Activated T-helper 2 cell treated with anti-CD3 and anti-CD28 coated beads, Interferon-gamma antibody, Interleukin-2, Interleukin-4, amounts not matched to agents 10 μg/mL and 5 μg/mL and 100 μg/mL, durations not matched to agents 14 hours and 24 hours and 36 hours (primary cell): Measurements from ENCODE around the gene FAM83G. TPM values are rescaled to one million over a fixed set of nuclear protein-coding genes. Genes with fewer than 3 reads are reported as not detected.
"Not testable (repeated sequence)": the region's sequence is repeated elsewhere in the genome, so short reads cannot be mapped to it uniquely, and the experiment has no call there.

ENCODE experiments used
- DNase-seq: peaks from one replicate; pipeline ENCODE4 v3.0.0; 2021; ENCODE audit warnings: low spot score
- H3K27ac Mint-ChIP-seq: one replicate; pipeline ENCODE4 v1.8.0; 2021; ENCODE audit warnings: mixed read lengths
- H3K27me3 Mint-ChIP-seq: one replicate; pipeline ENCODE4 v1.8.0; 2021; ENCODE audit warnings: low read depth, mixed read lengths
- H3K36me3 Mint-ChIP-seq: one replicate; pipeline ENCODE4 v1.8.0; 2021; ENCODE audit warnings: low read depth, mixed read lengths
- H3K4me1 Mint-ChIP-seq: one replicate; pipeline ENCODE4 v1.8.0; 2021; ENCODE audit warnings: low read depth, mixed read lengths
- H3K4me3 Mint-ChIP-seq: one replicate; pipeline ENCODE4 v1.8.0; 2021; ENCODE audit warnings: low read depth, mild to moderate bottlenecking, moderate library complexity, mixed read lengths
- H3K9me3 Mint-ChIP-seq: one replicate; pipeline ENCODE4 v1.8.0; 2021; ENCODE audit warnings: mixed read lengths
- intact Hi-C: fragments of 100-400 bp; cut with micrococcal nuclease; formaldehyde crosslinking; loops from one replicate; pipeline ENCODE4 v1.15.1; 2023
- total RNA-seq: library from RNA; stranded (reverse); gene quantifications from 2 replicates; pipeline ENCODE4 v1.2.3, GENCODE V29; 2022

FAM83G gene
- total RNA-seq, 1 donor from 2014 or later: 14.0 TPM

DNA sequence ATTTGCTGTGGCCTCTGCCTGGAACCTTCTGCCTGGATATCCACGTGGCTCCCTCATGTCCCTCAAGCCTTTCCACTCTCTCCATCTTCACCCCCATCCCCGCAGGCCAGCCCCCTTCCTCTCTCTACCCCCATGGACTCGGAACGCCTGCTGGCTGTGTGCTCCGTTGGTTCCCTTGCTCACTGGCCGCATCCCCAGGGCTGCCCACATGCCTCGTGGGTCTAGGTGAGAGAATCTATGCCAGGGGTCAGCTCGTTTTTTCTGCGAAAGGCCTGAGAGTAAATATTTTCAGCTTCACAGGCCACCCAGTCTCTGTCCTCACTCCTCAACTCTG is 40.6 kb downstream of the FAM83G start:
- H3K27me3 Mint-ChIP-seq: no peaks in the 10 kb centered on the region

DNA sequence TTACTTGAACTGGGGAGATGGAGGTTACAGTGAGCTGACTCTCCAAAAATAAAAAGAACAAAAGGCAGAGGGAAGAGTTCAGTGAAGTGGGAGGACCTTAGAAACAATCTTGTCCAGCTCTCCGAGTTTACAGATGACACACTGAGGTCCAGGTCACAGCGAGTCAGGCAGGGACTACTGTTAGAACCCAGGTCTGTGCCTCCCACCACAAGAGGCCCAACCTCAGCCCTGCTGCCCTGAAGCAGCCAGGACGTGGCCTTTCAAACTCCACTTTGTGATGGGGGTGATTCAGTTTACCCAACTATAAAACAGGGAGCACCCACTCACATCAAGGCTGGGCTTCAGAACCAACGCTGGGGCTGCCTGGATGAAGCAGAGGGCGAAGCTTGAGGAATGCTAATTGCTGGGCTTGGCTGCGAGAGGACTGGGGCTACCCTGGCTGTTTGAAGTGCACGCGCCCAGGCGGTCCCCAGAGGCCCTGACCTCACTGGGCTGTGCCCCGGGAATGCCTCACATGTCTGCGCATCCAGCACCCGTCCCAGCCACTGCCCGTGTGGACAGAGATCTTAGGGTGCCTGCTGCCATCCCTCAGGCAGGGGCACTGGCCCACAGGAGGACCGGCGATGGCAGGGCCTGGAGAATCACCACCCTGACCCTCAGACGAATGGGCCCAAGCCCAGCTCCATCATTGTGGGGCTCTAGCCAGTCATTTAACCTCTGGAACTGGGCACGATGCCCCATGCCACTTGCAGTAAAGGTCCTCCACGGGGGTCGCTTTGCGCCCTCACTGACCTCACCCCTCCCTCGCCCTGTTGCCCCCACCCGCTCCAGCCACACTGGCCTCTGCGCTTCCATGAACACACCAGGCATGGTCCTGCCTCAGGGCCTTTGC is 41.2 kb downstream of the FAM83G start:
- Mint-ChIP-seq H3K9me3 (no peaks in the 10 kb centered on the region), H3K36me3 (no peaks in the 10 kb centered on the region), H3K4me3 (no peak overlapping the region), H3K27ac (peak overlapping the region; percentile 26), H3K27me3 (no peaks in the 10 kb centered on the region), H3K4me1 (peaks cover 21% of the 10 kb centered on the region)
- intact Hi-C loops: loop anchor here (5.0 to 10.0 kb wide), 2 partner anchors 51 to 61 kb away; no protein-coding TSS in a partner anchor
- DNase-seq: no peak

More for the DNA sequence above, 40.6 kb downstream of the FAM83G start:
- intact Hi-C loops: loop anchor here (5.0 to 10.0 kb wide), 2 partner anchors 51 to 62 kb away; no protein-coding TSS in a partner anchor
- Mint-ChIP-seq H3K4me1 (peaks cover 21% of the 10 kb centered on the region), H3K36me3 (no peaks in the 10 kb centered on the region), H3K9me3 (no peaks in the 10 kb centered on the region), H3K27ac (peak overlapping the region; percentile 26), H3K4me3 (no peak overlapping the region)
- no peak for DNase-seq

DNA sequence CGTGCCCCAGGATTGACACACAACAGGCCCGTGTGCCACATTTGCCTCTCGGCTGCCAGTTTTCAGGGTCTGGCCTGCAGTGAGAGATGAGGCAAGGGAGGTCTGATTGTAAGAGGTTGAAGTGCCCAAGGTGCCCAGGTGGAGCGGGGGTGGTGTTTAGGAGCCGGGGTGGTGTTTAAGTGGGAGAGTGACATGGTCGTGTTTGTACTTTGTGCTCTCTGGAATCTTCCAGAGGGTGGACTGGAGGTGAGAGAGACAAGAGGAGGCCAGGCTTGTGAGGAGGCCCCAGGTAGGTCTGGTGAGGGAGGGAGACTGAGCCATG is 42.1 kb downstream of the FAM83G start:
- H3K36me3 Mint-ChIP-seq: no peaks in the 10 kb centered on the region
- intact Hi-C loops: loop anchor here (5.0 to 10.0 kb wide), 2 partner anchors 52 to 60 kb away; no protein-coding TSS in a partner anchor
- no peak for DNase-seq
- no peak overlapping the region for H3K4me3 Mint-ChIP-seq
- peak overlapping the region; percentile 32 for H3K27ac Mint-ChIP-seq
- peaks cover 24% of the 10 kb centered on the region for H3K4me1 Mint-ChIP-seq
- H3K27me3 Mint-ChIP-seq: no peaks in the 10 kb centered on the region
- no peaks in the 10 kb centered on the region for H3K9me3 Mint-ChIP-seq

DNA sequence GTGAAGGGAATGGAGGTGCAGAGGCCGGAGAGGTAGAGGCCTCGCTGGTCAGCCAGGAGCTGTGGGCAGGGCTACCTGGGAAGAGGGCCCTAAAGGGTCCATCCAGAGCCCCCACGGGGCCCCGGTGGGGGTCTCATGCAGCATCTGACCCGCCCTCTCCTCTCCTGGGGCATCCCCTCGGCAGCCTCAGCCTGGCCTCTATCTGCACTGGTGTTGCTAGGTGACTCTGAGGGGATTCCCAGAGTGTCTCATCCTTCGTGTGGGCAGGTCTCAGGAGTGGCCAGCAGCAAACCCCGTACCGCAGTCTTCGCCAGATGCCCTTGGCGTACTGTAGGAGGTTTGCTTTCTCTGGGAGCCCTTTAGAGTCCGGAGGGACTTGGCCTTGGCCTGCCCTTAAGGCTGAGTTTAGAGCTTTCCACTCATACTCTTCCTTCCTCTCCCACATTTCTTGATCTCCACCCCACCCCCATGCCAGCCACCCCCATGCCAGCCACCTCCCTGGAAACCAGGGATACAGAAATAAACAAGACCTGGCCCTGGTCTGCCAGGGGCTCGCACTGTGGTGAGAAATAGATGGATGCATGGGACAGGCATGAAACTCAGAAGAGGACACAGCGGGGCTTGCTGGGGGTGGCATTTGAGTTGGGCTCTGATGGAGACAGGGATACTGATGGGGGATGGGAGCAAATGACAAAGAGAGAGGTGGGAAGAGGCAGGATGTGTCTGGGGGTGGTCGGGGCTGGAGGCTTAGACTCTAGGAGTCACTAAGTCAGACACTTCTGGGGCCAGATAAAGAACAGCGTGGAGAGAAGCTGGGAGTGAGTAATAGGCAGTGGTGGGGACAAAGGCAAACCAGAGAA is 42.7 kb downstream of the FAM83G start:
- Mint-ChIP-seq H3K27me3 (no peaks in the 10 kb centered on the region), H3K27ac (peak overlapping the region; percentile 32), H3K9me3 (no peaks in the 10 kb centered on the region), H3K4me1 (peaks cover 24% of the 10 kb centered on the region), H3K4me3 (no peak overlapping the region), H3K36me3 (no peaks in the 10 kb centered on the region)
- intact Hi-C loops: loop anchor here (5.0 to 10.0 kb wide), 2 partner anchors 53 to 60 kb away; no protein-coding TSS in a partner anchor
- no peak for DNase-seq

DNA sequence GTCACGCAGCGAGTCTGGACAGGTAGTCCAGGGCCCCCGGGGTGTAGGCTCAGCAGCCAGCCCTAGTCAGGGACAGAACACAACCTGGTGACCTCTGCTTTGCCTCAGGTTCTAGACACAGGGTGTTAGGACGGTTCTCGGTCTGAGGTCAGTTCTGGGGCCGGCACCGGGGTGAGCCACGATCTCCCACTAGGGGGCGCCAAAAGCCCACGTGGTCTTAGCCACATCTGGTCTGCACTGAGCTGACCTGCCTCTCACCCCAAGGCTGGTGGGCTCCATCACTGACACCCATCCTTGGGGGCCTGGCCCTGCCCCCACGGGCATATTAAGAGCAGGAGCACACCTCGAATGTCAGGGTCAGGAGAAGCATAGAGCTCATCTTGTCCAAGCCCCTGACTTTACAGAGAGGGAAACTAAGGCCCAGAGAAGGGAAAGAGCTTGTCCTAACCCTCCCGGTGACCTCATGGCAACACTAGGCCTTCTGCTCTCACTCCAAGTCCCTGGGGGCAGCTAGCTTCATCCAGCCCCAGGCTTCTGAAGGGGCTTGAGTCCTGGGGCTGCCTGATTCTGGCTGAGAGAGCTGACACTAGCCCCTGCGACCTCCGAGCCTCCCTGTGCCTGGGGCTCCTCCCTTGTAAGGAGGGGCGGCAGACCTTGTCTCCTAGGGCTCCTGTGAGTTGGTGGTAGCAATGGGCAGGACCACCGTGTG is 43.6 kb downstream of the FAM83G start:
- Mint-ChIP-seq H3K4me3 (no peak overlapping the region), H3K9me3 (no peaks in the 10 kb centered on the region), H3K27me3 (no peaks in the 10 kb centered on the region), H3K4me1 (peaks cover 24% of the 10 kb centered on the region), H3K36me3 (no peaks in the 10 kb centered on the region), H3K27ac (peak overlapping the region; percentile 40)
- peak; percentile 69 for DNase-seq
- intact Hi-C loops: loop anchor here (5.0 to 10.0 kb wide), 2 partner anchors 54 to 59 kb away; no protein-coding TSS in a partner anchor

DNA sequence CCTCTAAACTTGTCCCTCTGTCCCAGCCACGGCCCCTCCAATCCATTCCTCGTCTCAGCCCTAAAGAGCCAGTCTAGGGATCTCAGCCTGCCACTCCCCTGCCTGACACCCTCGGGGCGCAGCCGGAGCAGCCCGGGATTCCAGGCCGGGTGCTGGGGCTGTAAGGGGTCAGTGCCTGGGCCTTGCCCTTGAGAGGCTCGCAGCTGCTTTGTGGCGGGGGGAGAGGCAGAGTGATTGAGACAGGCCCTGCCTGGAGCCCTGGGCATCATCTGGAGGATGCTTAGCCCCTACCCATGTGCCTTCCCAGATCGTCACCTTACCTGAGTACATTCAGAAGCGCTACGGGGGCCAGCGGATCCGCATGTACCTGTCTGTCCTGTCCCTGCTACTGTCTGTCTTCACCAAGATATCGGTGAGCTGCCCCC is 44.3 kb downstream of the FAM83G start:
- DNase-seq: no peak
- Mint-ChIP-seq H3K4me3 (no peak overlapping the region), H3K27ac (no peak overlapping the region), H3K27me3 (no peaks in the 10 kb centered on the region), H3K36me3 (no peaks in the 10 kb centered on the region), H3K9me3 (no peaks in the 10 kb centered on the region), H3K4me1 (peaks cover 28% of the 10 kb centered on the region)
- intact Hi-C loops: loop anchor here (5.0 to 10.0 kb wide), 2 partner anchors 55 to 58 kb away; no protein-coding TSS in a partner anchor

DNA sequence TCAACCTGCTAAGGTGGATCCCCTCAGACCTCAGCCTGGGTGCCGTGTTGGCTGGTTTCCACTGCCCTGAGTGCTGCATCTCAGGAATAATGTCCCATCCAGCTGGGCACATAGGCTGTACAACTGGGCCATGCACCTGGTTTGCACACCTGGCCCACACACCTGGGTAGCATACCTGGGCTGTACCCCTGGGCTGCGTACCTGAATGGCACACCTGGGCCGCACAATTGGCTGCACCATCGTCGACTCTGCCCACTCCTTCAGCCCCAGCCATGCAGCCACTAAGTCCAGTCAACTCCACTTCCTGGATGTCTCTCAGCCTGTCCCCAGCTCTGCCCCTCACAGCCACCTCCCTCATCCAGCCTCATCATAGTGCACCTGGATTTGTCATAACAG is 44.7 kb downstream of the FAM83G start:
- Mint-ChIP-seq H3K36me3 (no peaks in the 10 kb centered on the region), H3K27me3 (no peaks in the 10 kb centered on the region), H3K4me1 (peaks cover 30% of the 10 kb centered on the region), H3K4me3 (no peak overlapping the region), H3K27ac (no peak overlapping the region), H3K9me3 (no peaks in the 10 kb centered on the region)
- intact Hi-C loops: loop anchor here (5.0 to 10.0 kb wide), 2 partner anchors 55 to 58 kb away; no protein-coding TSS in a partner anchor
- no peak for DNase-seq

DNA sequence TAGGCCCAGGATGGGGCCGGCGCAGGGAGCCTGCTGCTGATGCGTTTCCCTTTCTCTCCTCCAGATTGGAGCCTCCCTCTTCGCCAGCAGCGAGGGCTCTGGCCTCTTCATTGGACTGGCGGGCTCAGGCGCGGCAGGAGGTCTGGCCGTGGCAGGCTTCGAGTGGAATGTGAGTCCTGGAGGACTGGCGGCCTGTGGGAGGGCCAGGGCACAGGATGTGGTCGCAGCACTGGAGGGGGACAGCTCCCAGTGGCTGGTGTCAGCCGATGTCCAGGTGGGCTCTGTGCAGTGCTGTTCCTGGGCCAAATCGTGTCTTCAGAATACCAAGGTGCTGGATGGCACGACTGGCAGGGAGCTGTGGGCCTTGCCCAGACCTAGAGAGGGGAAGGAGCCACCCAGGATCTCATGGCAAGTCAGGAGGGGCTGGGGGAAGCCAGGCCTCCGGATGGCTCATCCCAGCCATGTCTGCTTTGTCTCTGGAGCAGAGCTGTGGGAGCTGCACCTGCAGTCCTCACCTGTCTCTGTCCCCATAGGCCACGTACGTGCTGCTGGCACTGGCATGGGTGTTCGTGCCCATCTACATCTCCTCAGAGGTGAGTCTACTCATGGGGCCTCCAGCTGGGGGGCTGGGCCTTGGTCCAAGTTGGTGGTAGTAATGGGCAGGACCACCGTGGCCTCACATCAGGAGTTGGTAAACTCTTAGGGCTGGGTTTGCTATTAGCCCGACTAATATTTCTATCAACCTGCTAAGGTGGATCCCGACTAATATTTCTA is 45.3 kb downstream of the FAM83G start:
- H3K4me1 Mint-ChIP-seq: peaks cover 32% of the 10 kb centered on the region
- no peak overlapping the region for H3K4me3 Mint-ChIP-seq
- no peak overlapping the region for H3K27ac Mint-ChIP-seq
- no peaks in the 10 kb centered on the region for H3K9me3 Mint-ChIP-seq
- no peaks in the 10 kb centered on the region for H3K27me3 Mint-ChIP-seq
- no peaks in the 10 kb centered on the region for H3K36me3 Mint-ChIP-seq
- intact Hi-C loops: no loop called here
- DNase-seq: no peak

DNA sequence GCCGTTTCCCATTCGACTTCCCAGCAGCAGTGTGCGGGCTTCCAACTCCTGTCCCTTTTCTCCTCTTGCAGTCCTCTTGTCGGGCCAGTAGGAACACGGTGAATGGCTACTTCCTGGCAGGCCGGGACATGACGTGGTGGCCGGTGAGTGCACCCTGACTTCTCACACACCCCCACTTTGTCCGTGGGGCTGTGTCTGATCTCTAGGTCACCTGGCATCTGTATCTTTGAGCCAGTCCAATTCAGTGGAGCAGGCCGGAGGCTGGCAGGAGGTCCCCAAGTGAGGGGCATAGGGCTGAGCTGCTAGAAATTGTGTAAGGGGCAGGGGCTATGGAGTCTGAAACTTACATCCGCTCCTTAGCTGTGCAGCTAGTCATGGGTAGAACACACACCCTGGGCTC is 46.0 kb downstream of the FAM83G start:
- Mint-ChIP-seq H3K9me3 (no peaks in the 10 kb centered on the region), H3K27ac (no peak overlapping the region), H3K4me3 (no peak overlapping the region), H3K27me3 (no peaks in the 10 kb centered on the region), H3K4me1 (peaks cover 35% of the 10 kb centered on the region), H3K36me3 (no peaks in the 10 kb centered on the region)
- intact Hi-C loops: no loop called here
- DNase-seq: no peak

DNA sequence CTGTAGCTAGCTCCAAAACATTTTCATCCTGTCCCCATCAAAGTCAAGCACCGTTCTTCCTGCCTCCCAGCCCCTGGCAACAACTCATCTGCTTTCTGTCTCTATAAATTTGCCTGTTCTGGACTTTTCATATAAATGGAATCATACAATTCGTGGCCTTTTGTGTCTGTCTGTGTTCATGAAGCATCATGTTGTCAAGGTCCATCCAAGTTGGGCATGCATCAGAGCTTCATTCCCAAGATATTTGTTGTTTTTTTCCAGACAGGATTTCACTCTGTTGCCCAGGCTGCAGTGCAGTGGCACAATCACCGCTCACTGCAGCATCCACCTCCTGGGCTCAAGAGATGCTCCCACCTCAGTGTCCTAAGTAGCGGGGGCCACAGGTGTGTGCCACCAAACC is 46.7 kb downstream of the FAM83G start:
- H3K27ac Mint-ChIP-seq: no peak overlapping the region
- intact Hi-C loops: no loop called here
- peaks cover 31% of the 10 kb centered on the region for H3K4me1 Mint-ChIP-seq
- no peaks in the 10 kb centered on the region for H3K36me3 Mint-ChIP-seq
- H3K4me3 Mint-ChIP-seq: no peak overlapping the region
- H3K27me3 Mint-ChIP-seq: no peaks in the 10 kb centered on the region
- no peaks in the 10 kb centered on the region for H3K9me3 Mint-ChIP-seq
- DNase-seq: no peak

DNA sequence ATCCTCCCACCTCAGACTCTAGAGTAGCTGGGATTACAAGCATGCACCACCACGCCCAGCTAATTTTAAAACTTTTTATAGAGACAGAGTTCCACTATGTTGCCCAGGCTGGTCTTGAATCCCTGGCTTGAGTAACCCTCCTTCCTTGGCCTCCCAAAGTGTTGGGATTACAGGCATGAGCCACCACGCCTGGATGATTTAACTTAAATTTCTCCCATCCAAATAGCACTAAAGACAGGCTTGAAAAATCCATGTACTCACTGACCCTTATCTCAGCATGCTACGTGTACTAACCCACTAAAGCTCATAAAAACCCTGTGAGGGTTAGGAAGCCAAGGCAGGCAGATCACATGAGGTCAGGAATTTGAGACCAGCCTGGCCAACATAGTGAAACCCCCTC is 48.0 kb downstream of the FAM83G start:
- H3K9me3 Mint-ChIP-seq: no peaks in the 10 kb centered on the region
- H3K4me1 Mint-ChIP-seq: peaks cover 22% of the 10 kb centered on the region
- H3K27me3 Mint-ChIP-seq: no peaks in the 10 kb centered on the region
- no peak for DNase-seq
- intact Hi-C loops: no loop called here
- H3K27ac Mint-ChIP-seq: no peak overlapping the region
- H3K4me3 Mint-ChIP-seq: no peak overlapping the region
- no peaks in the 10 kb centered on the region for H3K36me3 Mint-ChIP-seq

DNA sequence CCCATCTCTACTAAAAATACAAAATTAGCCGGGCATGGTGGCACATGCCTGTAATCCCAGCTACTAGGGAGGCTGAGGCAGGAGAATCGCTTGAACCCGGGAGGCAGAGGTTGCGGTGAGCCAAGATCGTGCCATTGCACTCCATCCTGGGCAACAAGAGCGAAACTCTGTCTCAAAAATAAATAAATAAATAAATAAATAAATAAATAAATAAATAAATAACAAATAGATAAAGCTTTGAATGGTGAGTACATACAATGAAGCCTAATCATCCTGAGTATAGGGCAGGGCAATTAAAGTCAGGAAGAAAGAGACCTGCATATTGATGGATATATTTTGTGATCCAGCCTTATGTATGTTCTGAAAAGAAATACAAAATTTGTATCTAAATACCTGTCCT is 48.5 kb downstream of the FAM83G start:
- H3K9me3 Mint-ChIP-seq, H3K27me3 Mint-ChIP-seq, DNase-seq, H3K36me3 Mint-ChIP-seq, intact Hi-C loops, H3K4me3 Mint-ChIP-seq: not testable (repeated sequence)
- peak overlapping the region; percentile 84 for H3K27ac Mint-ChIP-seq
- H3K4me1 Mint-ChIP-seq: peaks cover 19% of the 10 kb centered on the region
